NCI-H69 (cell line): Measurements from ENCODE around the gene TSPAN33.
A peak's percentile ranks its signal among the peaks of the same experiment; 100 is the strongest.
"Not testable (repeated sequence)": the region's sequence is repeated elsewhere in the genome, so short reads cannot be mapped to it uniquely, and the experiment has no call there.

Source experiments
- DNase-seq: peaks from one replicate; lab custom pipeline; 2025; lab: John Stamatoyannopoulos, UW

Gene TSPAN33

DNA sequence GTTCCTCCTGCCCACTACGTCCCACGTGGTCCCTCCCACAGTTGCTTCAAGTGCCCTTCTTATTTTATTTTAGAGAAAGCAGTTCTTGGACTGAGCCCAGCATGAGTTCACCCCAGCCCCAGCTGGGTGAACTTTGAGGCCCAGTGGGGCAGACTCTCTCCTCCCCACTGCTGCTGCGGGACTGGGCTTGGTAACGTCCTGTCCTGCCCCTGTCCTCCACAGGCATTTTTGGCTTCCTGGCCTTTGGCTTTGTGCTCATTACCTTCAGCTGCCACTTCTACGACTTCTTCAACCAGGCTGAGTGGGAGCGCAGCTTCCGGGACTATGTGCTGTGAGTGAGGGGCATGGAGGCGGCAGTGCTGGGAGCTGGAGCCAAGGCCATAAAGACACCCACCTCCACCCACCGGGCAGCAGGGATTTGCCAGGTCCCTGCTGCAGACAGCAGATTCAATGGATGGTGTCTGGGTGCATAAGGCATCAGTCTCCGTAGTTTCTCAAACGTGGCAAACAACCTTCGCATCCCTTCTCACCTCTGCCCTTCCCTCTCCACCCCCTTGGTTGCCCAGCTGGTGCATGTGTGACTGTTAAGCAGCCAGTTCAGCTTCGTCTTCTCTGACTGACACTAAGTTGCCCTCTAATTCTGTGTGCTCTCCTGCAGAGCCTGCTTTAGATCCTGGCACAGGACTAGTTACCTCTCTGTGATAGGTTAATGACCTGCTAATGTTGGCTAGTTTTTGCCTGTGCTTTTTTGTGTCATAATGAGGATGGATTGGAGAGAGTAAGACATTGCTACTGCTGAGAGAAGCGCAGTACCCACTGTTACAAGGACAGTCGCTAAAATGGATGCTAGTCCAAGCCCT, 64.8 kb downstream of the TSPAN33 start:
- DNase-seq = no peak

- DNase-seq = peak; percentile 62
Observed at GRCh38 chr7:129210256-129210988, 65.9 kb downstream of the TSPAN33 start.

GRCh38 chr7:129210989-129211312, 66.4 kb downstream of the TSPAN33 start:
- no peak for DNase-seq

DNA sequence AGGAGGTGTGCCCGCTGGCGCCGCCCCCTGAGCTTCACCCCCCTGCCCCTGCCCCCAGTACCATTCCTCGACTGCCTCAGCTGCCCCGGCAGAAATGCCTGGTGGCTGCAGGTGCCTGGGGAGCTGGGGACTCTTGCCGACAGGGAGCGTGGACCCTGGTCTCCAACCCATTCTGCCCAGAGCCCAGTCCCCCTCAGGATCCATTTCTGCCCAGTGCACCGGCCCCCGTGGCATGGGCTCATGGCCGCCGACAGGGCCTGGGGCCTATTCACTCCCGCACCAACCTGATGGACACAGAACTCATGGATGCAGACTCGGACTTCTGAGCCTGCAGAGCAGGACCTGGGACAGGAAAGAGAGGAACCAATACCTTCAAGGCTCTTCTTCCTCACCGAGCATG, 67.6 kb downstream of the TSPAN33 start:
- no peak for DNase-seq

GRCh38 chr7:129212596-129212995, 68.1 kb downstream of the TSPAN33 start:
- DNase-seq = no peak

DNA sequence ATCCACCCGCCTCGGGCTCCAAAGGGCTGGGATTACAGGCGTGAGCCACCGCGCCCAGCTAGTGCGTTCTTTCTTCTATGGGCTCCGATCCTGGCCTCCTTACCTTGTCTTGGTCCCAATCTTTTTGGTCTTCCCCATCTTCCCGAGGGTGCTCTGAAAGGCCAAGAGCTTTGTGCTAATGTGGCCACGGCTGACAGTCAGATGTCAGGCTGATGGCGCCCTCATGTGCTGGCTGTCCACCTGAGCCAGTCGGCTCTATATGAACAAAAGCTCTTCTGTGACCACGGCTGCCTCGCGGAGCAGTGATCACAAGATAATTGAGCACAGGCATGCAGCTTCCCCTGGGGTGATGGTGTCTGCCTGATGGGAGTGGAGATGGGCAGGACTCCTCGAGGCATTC, 69.3 kb downstream of the TSPAN33 start:
- peak; percentile 64 for DNase-seq

DNA sequence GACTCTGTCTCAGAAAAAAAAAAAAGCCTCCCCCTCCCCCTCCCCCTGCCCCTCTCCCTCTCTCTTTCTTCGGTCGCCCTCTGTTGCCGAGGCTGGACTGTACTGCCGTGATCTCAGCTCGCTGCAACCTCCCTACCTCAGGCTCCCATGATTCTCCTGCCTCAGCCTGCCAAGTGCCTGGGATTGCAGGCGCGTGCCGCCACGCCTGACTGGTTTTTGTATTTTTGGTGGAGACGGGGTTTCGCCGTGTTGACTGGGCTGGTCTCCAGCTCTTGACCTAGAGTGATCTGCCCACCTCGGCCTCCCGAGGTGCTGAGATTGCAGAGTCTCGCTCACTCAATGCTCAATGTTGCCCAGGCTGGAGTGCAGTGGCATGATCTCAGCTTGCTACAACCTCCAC, 71.2 kb downstream of the TSPAN33 start:
- DNase-seq = not testable (repeated sequence)

GRCh38 chr7:129216101-129216715, 71.7 kb downstream of the TSPAN33 start:
- DNase-seq = not testable (repeated sequence)

DNA sequence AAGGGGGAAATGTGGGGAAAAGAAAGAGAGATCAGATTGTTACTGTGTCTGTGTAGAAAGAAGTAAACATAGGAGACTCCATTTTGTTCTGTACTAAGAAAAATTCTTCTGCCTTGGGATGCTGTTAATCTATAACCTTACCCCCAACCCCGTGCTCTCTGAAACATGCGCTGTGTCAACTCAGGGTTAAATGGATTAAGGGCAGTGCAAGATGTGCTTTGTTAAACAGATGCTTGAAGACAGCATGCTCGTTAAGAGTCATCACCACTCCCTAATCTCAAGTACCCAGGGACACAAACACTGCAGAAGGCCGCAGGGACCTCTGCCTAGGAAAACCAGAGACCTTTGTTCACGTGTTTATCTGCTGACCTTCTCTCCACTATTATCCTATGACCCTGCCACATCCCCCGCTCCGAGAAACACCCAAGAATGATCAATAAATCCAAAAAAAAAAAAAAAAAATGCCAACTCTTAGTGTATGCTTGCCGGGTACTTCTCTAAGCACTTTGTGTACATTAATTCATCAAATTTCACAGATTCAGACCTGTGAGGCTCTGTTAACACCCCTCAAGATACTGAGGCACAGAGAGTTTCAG, 72.4 kb downstream of the TSPAN33 start:
- DNase-seq = not testable (repeated sequence)

DNA sequence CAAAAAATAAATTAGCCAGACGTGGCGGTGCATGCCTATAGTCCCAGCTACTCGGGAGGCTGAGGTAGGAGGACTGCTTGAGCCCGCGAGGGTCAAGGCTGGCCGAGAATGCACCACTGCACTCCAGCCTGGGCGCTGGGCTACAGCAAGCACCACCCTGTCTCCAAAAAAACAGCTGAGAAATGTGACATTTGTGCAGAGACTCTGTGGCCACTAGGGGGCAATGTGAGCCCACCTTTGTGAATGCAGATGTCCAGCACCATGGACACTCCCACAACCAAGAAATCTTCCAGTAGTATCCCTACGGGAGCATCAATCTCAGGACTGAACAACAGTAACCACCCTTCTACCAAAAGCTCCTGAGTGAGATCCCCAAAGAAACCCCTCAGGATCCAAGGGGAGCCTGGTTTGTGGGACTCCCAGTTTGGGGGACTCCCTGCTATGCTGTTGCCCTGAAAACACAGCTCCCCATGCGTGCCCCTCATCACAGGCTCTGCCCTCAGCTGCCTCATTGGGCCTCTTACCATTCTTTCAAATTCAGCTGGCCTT, 74.1 kb downstream of the TSPAN33 start:
- DNase-seq = peak; percentile 86

DNA sequence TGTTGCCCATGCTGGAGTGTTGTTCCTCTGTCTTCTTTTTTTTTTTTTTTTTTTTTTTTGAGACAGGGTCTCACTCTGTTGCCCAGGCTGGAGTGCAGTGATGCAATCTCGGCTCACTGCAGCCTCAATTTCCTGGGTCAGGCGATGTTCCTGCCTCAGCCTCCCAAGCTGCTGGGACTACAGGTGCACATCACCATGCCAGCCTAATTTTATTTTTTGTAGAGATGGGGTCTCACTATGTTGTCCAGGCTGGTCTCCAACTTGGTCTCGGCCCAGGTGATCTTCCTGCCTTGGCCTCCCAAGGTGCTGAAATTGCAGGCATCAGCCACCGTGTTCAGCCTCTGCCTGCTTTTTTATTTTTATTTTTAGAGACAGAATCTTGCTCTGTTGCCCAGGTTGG, 74.7 kb downstream of the TSPAN33 start:
- DNase-seq = not testable (repeated sequence)
